Stimulated activated CD8-positive, alpha-beta memory T cell treated with anti-CD3 and anti-CD28 coated beads, Interleukin-15, amount 100 ng/mL, for 48 hours (primary cell): ENCODE measurements around the gene VPS36.
"Not testable (repeated sequence)": the region's sequence is repeated elsewhere in the genome, so short reads cannot be mapped to it uniquely, and the experiment has no call there.

Experiments
- DNase-seq, 2 donors: peaks; one replicate each; pipeline ENCODE4 v3.0.0-alpha.2; 2020; ENCODE audit warnings: low read depth in 2 of 2

The VPS36 gene

GRCh38 chr13:52446265-52446664 is 4.2 kb downstream of the VPS36 start:
- DNase-seq: no peak

GRCh38 chr13:52432456-52432855 is 18.0 kb downstream of the VPS36 start:
- DNase-seq: no peak

- no peak for DNase-seq
These were observed 22.1 kb downstream of the VPS36 start for GRCh38 chr13:52428295-52428694.

- no peak for DNase-seq
These were observed 29.2 kb downstream of the VPS36 start for GRCh38 chr13:52421216-52421615.

- no peak for DNase-seq
These were observed 31.4 kb downstream of the VPS36 start for GRCh38 chr13:52419080-52419479.

- DNase-seq: no peak
These were observed 35.5 kb downstream of the VPS36 start for GRCh38 chr13:52414963-52415362.

- DNase-seq: no peak
These were observed 36.4 kb downstream of the VPS36 start for GRCh38 chr13:52414051-52414450.

GRCh38 chr13:52412128-52412527 is 38.3 kb downstream of the VPS36 start:
- DNase-seq: no peak

- no peak for DNase-seq
These were observed 38.8 kb downstream of the VPS36 start for GRCh38 chr13:52411629-52412028.

- not testable (repeated sequence) for DNase-seq
These were observed 42.3 kb downstream of the VPS36 start for GRCh38 chr13:52408071-52408658.

- DNase-seq: not testable (repeated sequence)
These were observed 43.0 kb downstream of the VPS36 start for GRCh38 chr13:52407436-52407835.

- DNase-seq: no peak
These were observed 43.8 kb downstream of the VPS36 start for GRCh38 chr13:52406629-52407028.

- DNase-seq: no peak
These were observed 44.5 kb downstream of the VPS36 start, which contains the start of gene THSD1 for GRCh38 chr13:52405767-52406494. Gene THSD1, minus strand, starts transcription at chr13:52406172. Its CDS starts 3,572 bp downstream, at chr13:52402600.

- no peak for DNase-seq
These were observed 45.1 kb downstream of the VPS36 start for GRCh38 chr13:52405369-52405766.

GRCh38 chr13:52399708-52400107 is 50.7 kb downstream of the VPS36 start:
- no peak for DNase-seq

GRCh38 chr13:52399046-52399445 is 51.4 kb downstream of the VPS36 start:
- no peak for DNase-seq

GRCh38 chr13:52395704-52396103 is 54.7 kb downstream of the VPS36 start:
- DNase-seq: no peak

GRCh38 chr13:52394586-52394985 is 55.8 kb downstream of the VPS36 start:
- no peak for DNase-seq

- DNase-seq: no peak
These were observed 56.7 kb downstream of the VPS36 start for GRCh38 chr13:52393572-52394357.

GRCh38 chr13:52387721-52388120 is 62.7 kb downstream of the VPS36 start:
- DNase-seq: no peak

GRCh38 chr13:52385870-52386269 is 64.6 kb downstream of the VPS36 start:
- DNase-seq: no peak

- DNase-seq: no peak
These were observed 67.1 kb downstream of the VPS36 start for GRCh38 chr13:52383366-52383765.

- no peak for DNase-seq
These were observed 72.1 kb downstream of the VPS36 start for GRCh38 chr13:52378312-52378711.
